ENCODE results near the gene RNF220.

Gene RNF220

DNA sequence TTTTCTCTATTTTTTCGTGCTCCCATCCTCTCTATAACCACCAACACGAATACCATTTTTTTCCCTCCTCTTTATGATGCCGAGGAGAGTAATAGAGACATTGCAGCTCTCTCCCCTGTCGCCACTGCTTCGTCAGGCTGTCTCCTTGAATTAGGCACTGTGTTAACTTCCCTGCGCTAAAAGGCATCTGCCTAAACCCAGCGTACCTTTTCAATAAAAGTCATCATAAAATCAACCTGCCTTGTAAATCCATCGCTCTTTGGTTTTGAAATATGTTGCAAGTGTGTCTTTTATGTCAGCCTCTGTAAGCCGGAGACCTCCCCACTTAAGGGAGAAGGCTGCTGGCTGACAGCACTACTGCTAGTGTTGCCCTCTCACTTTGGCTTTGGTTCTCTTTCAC lies 8.7 kb downstream of the RNF220 start:
- no peak overlapping the region for H3K4me3 ChIP-seq (replicated peaks in 1 of 2; ENCODE audit: low read depth in 2 of 2, low read length in 2 of 2)
- TF ChIP-seq, protein P1, sequence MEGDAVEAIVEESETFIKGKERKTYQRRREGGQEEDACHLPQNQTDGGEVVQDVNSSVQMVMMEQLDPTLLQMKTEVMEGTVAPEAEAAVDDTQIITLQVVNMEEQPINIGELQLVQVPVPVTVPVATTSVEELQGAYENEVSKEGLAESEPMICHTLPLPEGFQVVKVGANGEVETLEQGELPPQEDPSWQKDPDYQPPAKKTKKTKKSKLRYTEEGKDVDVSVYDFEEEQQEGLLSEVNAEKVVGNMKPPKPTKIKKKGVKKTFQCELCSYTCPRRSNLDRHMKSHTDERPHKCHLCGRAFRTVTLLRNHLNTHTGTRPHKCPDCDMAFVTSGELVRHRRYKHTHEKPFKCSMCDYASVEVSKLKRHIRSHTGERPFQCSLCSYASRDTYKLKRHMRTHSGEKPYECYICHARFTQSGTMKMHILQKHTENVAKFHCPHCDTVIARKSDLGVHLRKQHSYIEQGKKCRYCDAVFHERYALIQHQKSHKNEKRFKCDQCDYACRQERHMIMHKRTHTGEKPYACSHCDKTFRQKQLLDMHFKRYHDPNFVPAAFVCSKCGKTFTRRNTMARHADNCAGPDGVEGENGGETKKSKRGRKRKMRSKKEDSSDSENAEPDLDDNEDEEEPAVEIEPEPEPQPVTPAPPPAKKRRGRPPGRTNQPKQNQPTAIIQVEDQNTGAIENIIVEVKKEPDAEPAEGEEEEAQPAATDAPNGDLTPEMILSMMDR (IDR thresholded peaks at IDR 0.05; ENCODE audit: low read depth, low read length): no peak
- DNase-seq (ENCODE audit: low read depth in 2 of 2): no peak

DNA sequence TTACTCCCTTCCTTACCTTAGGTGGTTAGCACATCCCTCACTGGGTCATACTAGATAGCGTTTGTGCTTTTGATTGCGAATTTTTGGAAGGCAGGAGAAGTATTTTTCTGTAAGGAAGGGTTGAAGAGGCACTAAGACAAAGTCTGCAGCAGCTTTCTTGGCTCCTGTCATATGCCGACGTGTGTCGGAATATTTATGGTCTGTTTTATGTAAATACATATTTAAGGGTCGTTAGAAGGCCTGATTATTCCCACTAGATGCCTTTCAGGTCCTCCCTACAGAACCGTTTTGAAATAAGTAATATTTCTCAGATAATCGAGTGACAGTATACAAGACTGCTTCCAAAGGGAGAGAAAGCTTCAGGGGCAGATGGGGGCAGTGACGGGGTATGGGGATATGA lies 10.0 kb downstream of the RNF220 start:
- TF ChIP-seq, protein P1 (IDR thresholded peaks at IDR 0.05; ENCODE audit: low read depth, low read length): no peak
- no peak for DNase-seq (ENCODE audit: low read depth in 2 of 2)

DNA sequence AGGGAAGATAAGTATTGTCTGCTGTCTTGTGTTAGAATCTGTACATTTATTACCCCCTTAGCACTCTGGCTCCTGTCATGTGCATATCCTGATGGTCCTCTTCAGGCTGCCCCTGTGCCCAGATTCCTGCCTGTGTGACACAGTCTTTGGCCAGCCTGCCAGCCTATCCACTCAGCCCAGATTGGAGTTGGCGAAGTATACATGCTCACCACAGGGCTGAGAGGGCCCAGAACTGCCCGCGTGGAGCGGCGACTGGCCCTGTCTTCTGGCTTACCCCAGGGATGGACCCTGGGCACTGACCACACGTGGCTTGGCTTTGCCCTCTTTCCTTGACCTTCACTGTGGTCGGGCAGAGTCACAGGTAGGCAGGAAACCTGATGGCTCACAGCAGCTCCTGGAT lies 11.4 kb downstream of the RNF220 start:
- TF ChIP-seq, protein P1 (IDR thresholded peaks at IDR 0.05; ENCODE audit: low read depth, low read length): no peak
- no peak overlapping the region for H3K4me3 ChIP-seq (replicated peaks in 1 of 2; ENCODE audit: low read depth in 2 of 2, low read length in 2 of 2)
- no peak for DNase-seq (ENCODE audit: low read depth in 2 of 2)

More for the DNA sequence above, 10.0 kb downstream of the RNF220 start:
- H3K4me3 ChIP-seq (replicated peaks in 1 of 2; ENCODE audit: low read depth in 2 of 2, low read length in 2 of 2): no peak overlapping the region

DNA sequence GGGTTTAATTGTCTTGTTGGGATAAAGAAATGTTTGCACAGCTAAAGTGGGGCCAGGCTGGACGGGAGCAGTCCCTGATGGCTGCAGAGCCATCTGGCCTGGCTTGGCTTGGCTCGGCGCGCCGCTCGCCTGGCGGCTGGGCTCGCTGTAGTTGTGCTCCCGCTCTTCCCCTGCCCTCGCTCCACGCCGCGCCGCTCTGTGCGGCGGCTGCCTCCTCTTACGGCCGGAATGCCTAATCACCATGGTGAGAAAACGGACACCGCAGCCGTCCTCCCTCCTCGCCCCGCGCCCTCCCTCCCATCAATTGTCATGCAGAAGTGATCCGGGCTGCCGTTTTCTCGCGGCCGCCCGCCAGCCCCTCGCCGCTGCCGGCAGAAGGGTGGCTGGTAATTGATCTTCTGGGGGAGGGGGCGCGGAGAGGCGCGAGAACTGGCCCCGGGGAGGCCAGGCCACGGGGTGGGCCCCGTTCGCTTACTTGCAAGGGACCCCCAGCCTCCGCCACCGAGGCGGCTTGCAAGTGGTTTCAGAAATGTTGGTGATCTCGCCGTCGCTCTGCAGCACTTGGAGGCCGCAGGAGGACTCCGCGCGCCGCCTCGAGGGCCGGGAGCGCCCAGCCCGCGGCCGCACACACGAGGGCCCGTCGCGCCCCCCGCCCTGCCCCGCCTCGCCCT lies 12.4 kb downstream of the RNF220 start:
- no peak overlapping the region for H3K4me3 ChIP-seq (replicated peaks in 1 of 2; ENCODE audit: low read depth in 2 of 2, low read length in 2 of 2)
- TF ChIP-seq, protein P1 (IDR thresholded peaks at IDR 0.05; ENCODE audit: low read depth, low read length): no peak
- peak in 1 of 2 donors; percentile 33 for DNase-seq (ENCODE audit: low read depth in 2 of 2)

DNA sequence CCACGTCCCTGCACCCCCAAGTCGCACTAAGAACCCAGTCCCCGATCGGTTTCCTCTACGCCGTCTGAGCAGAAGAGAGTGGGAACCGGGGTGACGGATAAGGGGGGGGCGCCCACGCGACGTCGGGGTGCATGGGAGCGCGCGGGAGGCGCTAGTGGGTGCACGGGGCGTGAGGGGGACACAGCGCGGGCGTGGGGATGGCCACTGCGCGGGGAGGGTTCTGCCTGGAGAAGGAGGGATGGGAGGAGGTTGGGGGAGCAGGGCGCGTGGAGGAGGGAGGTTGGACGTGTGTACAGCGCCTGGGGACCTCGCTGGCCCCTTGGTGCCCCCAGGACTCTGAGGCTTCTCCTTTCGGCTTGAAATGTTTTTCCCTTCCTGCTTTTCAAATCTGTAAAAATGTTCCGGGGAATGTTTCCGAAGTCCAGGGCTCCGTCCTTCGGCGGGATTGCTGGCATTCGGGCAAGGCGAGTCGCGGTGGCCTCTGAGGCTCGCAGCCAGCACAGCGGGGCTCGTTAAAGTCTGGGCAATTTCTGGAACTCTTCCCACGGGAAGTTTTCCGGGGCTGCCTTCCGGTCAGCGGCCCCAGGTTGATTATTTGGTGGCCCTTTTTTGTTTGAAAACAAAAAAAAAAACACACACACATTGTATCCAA lies 13.1 kb downstream of the RNF220 start:
- H3K4me3 ChIP-seq (replicated peaks in 1 of 2; ENCODE audit: low read depth in 2 of 2, low read length in 2 of 2): no peak overlapping the region
- TF ChIP-seq, protein P1 (IDR thresholded peaks at IDR 0.05; ENCODE audit: low read depth, low read length): no peak

DNA sequence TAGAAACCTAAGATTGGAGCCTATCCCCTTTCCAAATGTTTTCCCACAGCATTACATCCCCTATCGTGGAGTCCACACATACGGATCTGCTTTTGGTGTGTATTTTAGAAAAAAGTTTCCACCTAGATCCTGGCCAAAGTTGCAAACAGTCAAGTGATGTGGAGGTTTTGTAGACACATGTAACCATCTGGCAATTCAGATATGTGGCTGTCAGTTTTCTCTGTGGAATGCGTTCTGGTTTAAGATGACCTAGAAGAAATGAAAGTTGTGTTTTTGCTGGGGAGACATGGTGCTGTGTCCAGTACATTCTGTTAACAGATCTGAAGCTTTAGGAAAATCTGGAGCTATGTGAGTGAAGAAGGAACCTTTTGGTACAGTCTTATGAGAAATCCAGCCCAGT lies 14.8 kb downstream of the RNF220 start:
- no peak for DNase-seq (ENCODE audit: low read depth in 2 of 2)
- TF ChIP-seq, protein P1 (IDR thresholded peaks at IDR 0.05; ENCODE audit: low read depth, low read length): no peak
- H3K4me3 ChIP-seq (replicated peaks in 1 of 2; ENCODE audit: low read depth in 2 of 2, low read length in 2 of 2): no peak overlapping the region

More for the DNA sequence above, 13.1 kb downstream of the RNF220 start:
- DNase-seq (ENCODE audit: low read depth in 2 of 2): no peak

Data from cardiac fibroblast (primary cell).